NB4 (cell line): ENCODE results near the gene PHACTR1.

Experiments
- CTCF ChIP-seq: IDR thresholded peaks from one replicate; pipeline ENCODE4 v1.5.1; 2012; ENCODE audit warnings: low read depth, low read length
- POLR2A ChIP-seq: IDR thresholded peaks from 2 replicates; pipeline ENCODE4 v1.6.1; 2011; ENCODE audit warnings: mild to moderate bottlenecking; ENCODE audit not compliant: insufficient read length; ENCODE audit errors: extremely low read depth

GRCh38 chr6:12951415-12951814, 234.8 kb downstream of the PHACTR1 start:
- TF ChIP-seq POLR2A (no peak), CTCF (no peak)
